Raji (cell line): ENCODE results near the gene PRKG2.

Experiments used
- POLR2A ChIP-seq: IDR thresholded peaks from 2 replicates; pipeline ENCODE4 v1.6.1; 2011; ENCODE audit warnings: low read depth, low read length, control low read depth; ENCODE audit not compliant: insufficient read depth

PRKG2 gene

GRCh38 chr4:81137894-81138293, 77.1 kb downstream of the PRKG2 start:
- no peak for TF ChIP-seq POLR2A

GRCh38 chr4:81137446-81137845, 77.6 kb downstream of the PRKG2 start:
- no peak for TF ChIP-seq POLR2A

GRCh38 chr4:81136161-81136905, 78.7 kb downstream of the PRKG2 start:
- no peak for TF ChIP-seq POLR2A

- no peak for TF ChIP-seq POLR2A
Observed at GRCh38 chr4:81135501-81135900, 79.5 kb downstream of the PRKG2 start.

GRCh38 chr4:81131563-81131962, 83.5 kb downstream of the PRKG2 start:
- no peak for TF ChIP-seq POLR2A

- TF ChIP-seq POLR2A: no peak
Observed at GRCh38 chr4:81131066-81131465, 84.0 kb downstream of the PRKG2 start.

GRCh38 chr4:81130569-81130968, 84.5 kb downstream of the PRKG2 start:
- no peak for TF ChIP-seq POLR2A

GRCh38 chr4:81120055-81120454, 95.0 kb downstream of the PRKG2 start:
- TF ChIP-seq POLR2A: no peak

- TF ChIP-seq POLR2A: no peak
Observed at GRCh38 chr4:81118086-81118485, 96.9 kb downstream of the PRKG2 start.

- no peak for TF ChIP-seq POLR2A
Observed at GRCh38 chr4:81116566-81116965, 98.5 kb downstream of the PRKG2 start.

GRCh38 chr4:81113024-81113423, 102.0 kb downstream of the PRKG2 start:
- TF ChIP-seq POLR2A: no peak

- TF ChIP-seq POLR2A: no peak
Observed at GRCh38 chr4:81109356-81109755, 105.7 kb downstream of the PRKG2 start.

GRCh38 chr4:81106150-81106549, 108.9 kb downstream of the PRKG2 start:
- no peak for TF ChIP-seq POLR2A

GRCh38 chr4:81102107-81102506, 112.9 kb downstream of the PRKG2 start:
- no peak for TF ChIP-seq POLR2A

GRCh38 chr4:81096566-81096965, 118.5 kb downstream of the PRKG2 start:
- no peak for TF ChIP-seq POLR2A

- no peak for TF ChIP-seq POLR2A
Observed at GRCh38 chr4:81095389-81095788, 119.6 kb downstream of the PRKG2 start.
